ENCODE results near the gene ITFG1. TPM values are rescaled to one million over a fixed set of nuclear protein-coding genes. Genes with fewer than 3 reads are reported as not detected.

The ITFG1 gene
- total RNA-seq, 2 donors from 2014 or later: 8.4 to 15.3 TPM

GRCh38 chr16:47416869-47417268 is 44.0 kb downstream of the ITFG1 start:
- peaks cover 22% of the 10 kb centered on the region for H3K36me3 Mint-ChIP-seq (ENCODE audit: low read depth)
- H3K27ac Mint-ChIP-seq: no peak overlapping the region
- no peak overlapping the region for H3K4me3 Mint-ChIP-seq
- no peaks in the 10 kb centered on the region for H3K9me3 Mint-ChIP-seq
- no peak for ATAC-seq (replicated peaks)
- no peaks in the 10 kb centered on the region for H3K27me3 Mint-ChIP-seq
- H3K4me1 Mint-ChIP-seq: no peaks in the 10 kb centered on the region

GRCh38 chr16:47413041-47413440 is 47.8 kb downstream of the ITFG1 start:
- Mint-ChIP-seq H3K27ac (no peak overlapping the region), H3K36me3 (ENCODE audit: low read depth) (peaks cover 37% of the 10 kb centered on the region), H3K9me3 (no peaks in the 10 kb centered on the region), H3K27me3 (no peaks in the 10 kb centered on the region), H3K4me3 (no peak overlapping the region), H3K4me1 (no peaks in the 10 kb centered on the region)
- ATAC-seq (replicated peaks): no peak

- ATAC-seq (replicated peaks): no peak
- Mint-ChIP-seq H3K27me3 (no peaks in the 10 kb centered on the region), H3K4me1 (no peaks in the 10 kb centered on the region), H3K9me3 (no peaks in the 10 kb centered on the region), H3K27ac (no peak overlapping the region), H3K4me3 (no peak overlapping the region), H3K36me3 (ENCODE audit: low read depth) (peaks cover 34% of the 10 kb centered on the region)
Observed at GRCh38 chr16:47408491-47408890, 52.4 kb downstream of the ITFG1 start.

GRCh38 chr16:47395733-47396498 is 64.9 kb downstream of the ITFG1 start:
- peaks cover 20% of the 10 kb centered on the region for H3K36me3 Mint-ChIP-seq (ENCODE audit: low read depth)
- H3K4me3 Mint-ChIP-seq: no peak overlapping the region
- no peaks in the 10 kb centered on the region for H3K27me3 Mint-ChIP-seq
- no peaks in the 10 kb centered on the region for H3K9me3 Mint-ChIP-seq
- peak overlapping the region; percentile 24 for H3K27ac Mint-ChIP-seq
- no peak for ATAC-seq (replicated peaks)
- H3K4me1 Mint-ChIP-seq: peaks cover 34% of the 10 kb centered on the region

GRCh38 chr16:47392081-47392480 is 68.8 kb downstream of the ITFG1 start:
- Mint-ChIP-seq H3K27me3 (no peaks in the 10 kb centered on the region), H3K36me3 (ENCODE audit: low read depth) (peaks cover 15% of the 10 kb centered on the region), H3K9me3 (no peaks in the 10 kb centered on the region), H3K4me1 (peaks cover 31% of the 10 kb centered on the region), H3K27ac (peak overlapping the region; percentile 16), H3K4me3 (no peak overlapping the region)
- peak; percentile 50 for ATAC-seq (replicated peaks)

- Mint-ChIP-seq H3K27ac (no peak overlapping the region), H3K4me1 (peaks cover 14% of the 10 kb centered on the region), H3K36me3 (ENCODE audit: low read depth) (no peaks in the 10 kb centered on the region), H3K27me3 (no peaks in the 10 kb centered on the region), H3K4me3 (no peak overlapping the region), H3K9me3 (no peaks in the 10 kb centered on the region)
- ATAC-seq (replicated peaks): no peak
Observed at GRCh38 chr16:47388705-47389104, 72.2 kb downstream of the ITFG1 start.

- Mint-ChIP-seq H3K27ac (no peak overlapping the region), H3K4me1 (peaks cover 4% of the 10 kb centered on the region), H3K4me3 (no peak overlapping the region), H3K9me3 (no peaks in the 10 kb centered on the region), H3K36me3 (ENCODE audit: low read depth) (no peaks in the 10 kb centered on the region), H3K27me3 (no peaks in the 10 kb centered on the region)
- no peak for ATAC-seq (replicated peaks)
Observed at GRCh38 chr16:47387026-47387734, 73.7 kb downstream of the ITFG1 start.

- no peaks in the 10 kb centered on the region for H3K36me3 Mint-ChIP-seq (ENCODE audit: low read depth)
- H3K4me1 Mint-ChIP-seq: no peaks in the 10 kb centered on the region
- H3K4me3 Mint-ChIP-seq: no peak overlapping the region
- no peaks in the 10 kb centered on the region for H3K9me3 Mint-ChIP-seq
- no peaks in the 10 kb centered on the region for H3K27me3 Mint-ChIP-seq
- no peak overlapping the region for H3K27ac Mint-ChIP-seq
- ATAC-seq (replicated peaks): no peak
Observed at GRCh38 chr16:47386201-47386718, 74.6 kb downstream of the ITFG1 start.

- Mint-ChIP-seq H3K27ac (no peak overlapping the region), H3K4me3 (no peak overlapping the region), H3K27me3 (no peaks in the 10 kb centered on the region), H3K9me3 (no peaks in the 10 kb centered on the region), H3K4me1 (peaks cover 2% of the 10 kb centered on the region), H3K36me3 (ENCODE audit: low read depth) (peaks cover 5% of the 10 kb centered on the region)
- ATAC-seq (replicated peaks): no peak
Observed at GRCh38 chr16:47382362-47382761, 78.5 kb downstream of the ITFG1 start.

GRCh38 chr16:47377154-47377553 is 83.7 kb downstream of the ITFG1 start:
- Mint-ChIP-seq H3K27me3 (no peaks in the 10 kb centered on the region), H3K9me3 (no peaks in the 10 kb centered on the region), H3K4me3 (no peak overlapping the region), H3K4me1 (peaks cover 3% of the 10 kb centered on the region), H3K27ac (no peak overlapping the region), H3K36me3 (ENCODE audit: low read depth) (peaks cover 36% of the 10 kb centered on the region)
- ATAC-seq (replicated peaks): no peak

GRCh38 chr16:47375423-47375822 is 85.4 kb downstream of the ITFG1 start:
- no peak overlapping the region for H3K27ac Mint-ChIP-seq
- peaks cover 51% of the 10 kb centered on the region for H3K36me3 Mint-ChIP-seq (ENCODE audit: low read depth)
- H3K4me3 Mint-ChIP-seq: no peak overlapping the region
- no peaks in the 10 kb centered on the region for H3K27me3 Mint-ChIP-seq
- peaks cover 3% of the 10 kb centered on the region for H3K4me1 Mint-ChIP-seq
- no peak for ATAC-seq (replicated peaks)
- H3K9me3 Mint-ChIP-seq: no peaks in the 10 kb centered on the region

- no peaks in the 10 kb centered on the region for H3K27me3 Mint-ChIP-seq
- peaks cover 3% of the 10 kb centered on the region for H3K4me1 Mint-ChIP-seq
- H3K4me3 Mint-ChIP-seq: no peak overlapping the region
- no peak overlapping the region for H3K27ac Mint-ChIP-seq
- peaks cover 50% of the 10 kb centered on the region for H3K36me3 Mint-ChIP-seq (ENCODE audit: low read depth)
- no peaks in the 10 kb centered on the region for H3K9me3 Mint-ChIP-seq
- no peak for ATAC-seq (replicated peaks)
Observed at GRCh38 chr16:47374629-47375028, 86.2 kb downstream of the ITFG1 start.

GRCh38 chr16:47371271-47372014 is 89.4 kb downstream of the ITFG1 start:
- Mint-ChIP-seq H3K36me3 (ENCODE audit: low read depth) (peaks cover 51% of the 10 kb centered on the region), H3K27ac (no peak overlapping the region), H3K9me3 (no peaks in the 10 kb centered on the region), H3K4me3 (no peak overlapping the region), H3K27me3 (no peaks in the 10 kb centered on the region), H3K4me1 (no peaks in the 10 kb centered on the region)
- no peak for ATAC-seq (replicated peaks)

GRCh38 chr16:47370536-47370935 is 90.3 kb downstream of the ITFG1 start:
- Mint-ChIP-seq H3K4me3 (no peak overlapping the region), H3K9me3 (no peaks in the 10 kb centered on the region), H3K36me3 (ENCODE audit: low read depth) (peaks cover 60% of the 10 kb centered on the region), H3K4me1 (no peaks in the 10 kb centered on the region), H3K27ac (no peak overlapping the region), H3K27me3 (no peaks in the 10 kb centered on the region)
- no peak for ATAC-seq (replicated peaks)
